ENCODE data around the gene ASB13.

- TF ChIP-seq CHD2 (IDR thresholded peaks at IDR 0.05; ENCODE audit: low read length, partially characterized antibody) (no peak), SMC3 (IDR thresholded peaks at IDR 0.05; ENCODE audit: low read depth, low read length) (no peak), EZH2phosphoT487 (IDR thresholded peaks at IDR 0.05; ENCODE audit: borderline replicate concordance, low read depth) (no peak), NFIC (IDR thresholded peaks at IDR 0.05; ENCODE audit: borderline replicate concordance) (no peak)
- TF ChIP-seq, protein P1, sequence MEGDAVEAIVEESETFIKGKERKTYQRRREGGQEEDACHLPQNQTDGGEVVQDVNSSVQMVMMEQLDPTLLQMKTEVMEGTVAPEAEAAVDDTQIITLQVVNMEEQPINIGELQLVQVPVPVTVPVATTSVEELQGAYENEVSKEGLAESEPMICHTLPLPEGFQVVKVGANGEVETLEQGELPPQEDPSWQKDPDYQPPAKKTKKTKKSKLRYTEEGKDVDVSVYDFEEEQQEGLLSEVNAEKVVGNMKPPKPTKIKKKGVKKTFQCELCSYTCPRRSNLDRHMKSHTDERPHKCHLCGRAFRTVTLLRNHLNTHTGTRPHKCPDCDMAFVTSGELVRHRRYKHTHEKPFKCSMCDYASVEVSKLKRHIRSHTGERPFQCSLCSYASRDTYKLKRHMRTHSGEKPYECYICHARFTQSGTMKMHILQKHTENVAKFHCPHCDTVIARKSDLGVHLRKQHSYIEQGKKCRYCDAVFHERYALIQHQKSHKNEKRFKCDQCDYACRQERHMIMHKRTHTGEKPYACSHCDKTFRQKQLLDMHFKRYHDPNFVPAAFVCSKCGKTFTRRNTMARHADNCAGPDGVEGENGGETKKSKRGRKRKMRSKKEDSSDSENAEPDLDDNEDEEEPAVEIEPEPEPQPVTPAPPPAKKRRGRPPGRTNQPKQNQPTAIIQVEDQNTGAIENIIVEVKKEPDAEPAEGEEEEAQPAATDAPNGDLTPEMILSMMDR (IDR thresholded peaks at IDR 0.05): no peak
- TF ChIP-seq, protein P2, sequence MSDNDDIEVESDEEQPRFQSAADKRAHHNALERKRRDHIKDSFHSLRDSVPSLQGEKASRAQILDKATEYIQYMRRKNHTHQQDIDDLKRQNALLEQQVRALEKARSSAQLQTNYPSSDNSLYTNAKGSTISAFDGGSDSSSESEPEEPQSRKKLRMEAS (IDR thresholded peaks at IDR 0.05; ENCODE audit: low read depth): no peak
These were observed 5.4 kb downstream of the ASB13 start for GRCh38 chr10:5661043-5661442.
